Astrocyte (in vitro differentiated cells and primary cell): ENCODE data around the gene WNT3A. TPM values are rescaled to one million over a fixed set of nuclear protein-coding genes. Genes with fewer than 3 reads are reported as not detected.

Source experiments
- DNase-seq: peaks from one replicate; pipeline ENCODE4 v3.0.0-alpha.2; 2010; ENCODE audit warnings: low read depth
- FAIRE-seq: peaks from 2 replicates; lab custom pipeline; 2011; peaks lifted over from hg19 to GRCh38; lab: Jason Lieb, UNC
- H2AFZ ChIP-seq: 2 replicates; pipeline ENCODE4 v1.6.0; 2012; ENCODE audit warnings: low read depth, low read length, inconsistent platforms
- H3K27ac ChIP-seq: 2 replicates; pipeline ENCODE4 v1.5.1; 2011; ENCODE audit warnings: low read depth, low read length, inconsistent platforms
- H3K27me3 ChIP-seq: 2 replicates; pipeline ENCODE4 v1.6.0; 2011; ENCODE audit warnings: low read length, inconsistent platforms; ENCODE audit not compliant: insufficient read depth
- H3K36me3 ChIP-seq: 2 replicates; pipeline ENCODE4 v1.5.1; 2011; ENCODE audit warnings: low read length, inconsistent platforms; ENCODE audit not compliant: insufficient read depth
- H3K4me1 ChIP-seq: 2 replicates; pipeline ENCODE4 v1.5.1; 2011; ENCODE audit warnings: low read length, inconsistent platforms; ENCODE audit not compliant: insufficient read depth
- H3K4me2 ChIP-seq: 2 replicates; pipeline ENCODE4 v1.6.0; 2012; ENCODE audit warnings: low read length, inconsistent platforms
- H3K4me3 ChIP-seq: 2 replicates; pipeline ENCODE4 v1.5.1; 2011; ENCODE audit warnings: low read depth, mild to moderate bottlenecking, low read length, inconsistent platforms; ENCODE audit not compliant: insufficient read depth
- H3K79me2 ChIP-seq: 2 replicates; pipeline ENCODE4 v1.6.0; 2012; ENCODE audit warnings: mild to moderate bottlenecking, low read length, inconsistent platforms; ENCODE audit not compliant: insufficient read depth
- H3K9ac ChIP-seq: 2 replicates; pipeline ENCODE4 v1.6.0; 2012; ENCODE audit warnings: mild to moderate bottlenecking, low read length, inconsistent platforms
- H3K9me3 ChIP-seq: 2 replicates; pipeline ENCODE4 v1.5.1; 2012; ENCODE audit warnings: low read depth, mild to moderate bottlenecking, low read length, inconsistent platforms; ENCODE audit not compliant: insufficient read depth
- H4K20me1 ChIP-seq: 2 replicates; pipeline ENCODE4 v1.6.0; 2012; ENCODE audit warnings: low read length, inconsistent platforms; ENCODE audit not compliant: insufficient read depth
- H3K27ac Mint-ChIP-seq: one replicate; pipeline ENCODE4 v1.8.0; 2021; ENCODE audit warnings: mild to moderate bottlenecking, mixed read lengths; ENCODE audit not compliant: unreplicated experiment
- H3K27me3 Mint-ChIP-seq: one replicate; pipeline ENCODE4 v1.8.0; 2021; ENCODE audit warnings: low read depth, mixed read lengths; ENCODE audit not compliant: unreplicated experiment
- H3K36me3 Mint-ChIP-seq: one replicate; pipeline ENCODE4 v1.8.0; 2021; ENCODE audit warnings: low read depth, mixed read lengths; ENCODE audit not compliant: unreplicated experiment
- H3K4me1 Mint-ChIP-seq: one replicate; pipeline ENCODE4 v1.8.0; 2021; ENCODE audit warnings: low read depth, mixed read lengths; ENCODE audit not compliant: unreplicated experiment
- H3K4me3 Mint-ChIP-seq: one replicate; pipeline ENCODE4 v1.8.0; 2021; ENCODE audit warnings: mild to moderate bottlenecking, moderate library complexity, mixed read lengths; ENCODE audit not compliant: unreplicated experiment
- H3K9me3 Mint-ChIP-seq: one replicate; pipeline ENCODE4 v1.8.0; 2021; ENCODE audit warnings: mild to moderate bottlenecking, mixed read lengths; ENCODE audit not compliant: unreplicated experiment
- EZH2 ChIP-seq: IDR thresholded peaks from 2 replicates; pipeline ENCODE4 v1.6.1; 2012; ENCODE audit warnings: mild to moderate bottlenecking, low read length, inconsistent platforms; ENCODE audit not compliant: insufficient read depth
- total RNA-seq: library from RNA; stranded (reverse); gene quantifications from 2 replicates; pipeline ENCODE4 v1.2.1, GENCODE V29; 2021
- TF ChIP-seq, protein P1 (sequence below): IDR thresholded peaks from 2 replicates; pipeline ENCODE4 v1.5.1; 2011; ENCODE audit warnings: low read depth, mild to moderate bottlenecking, inconsistent platforms, low read length, moderate library complexity; ENCODE audit not compliant: insufficient read depth

WNT3A gene
- total RNA-seq, 1 donor from 2014 or later = not detected

- Histone ChIP-seq H3K4me1 (no peaks in the 10 kb centered on the region), H2AFZ (no peak overlapping the region), H3K79me2 (no peaks in the 10 kb centered on the region), H3K27me3 (peaks cover 14% of the 10 kb centered on the region), H3K27ac (no peak overlapping the region), H3K4me2 (no peak overlapping the region), H3K36me3 (no peaks in the 10 kb centered on the region), H3K4me3 (no peak overlapping the region), H3K9ac (no peak overlapping the region), H3K9me3 (no peaks in the 10 kb centered on the region), H4K20me1 (no peaks in the 10 kb centered on the region)
- TF ChIP-seq, protein P1, sequence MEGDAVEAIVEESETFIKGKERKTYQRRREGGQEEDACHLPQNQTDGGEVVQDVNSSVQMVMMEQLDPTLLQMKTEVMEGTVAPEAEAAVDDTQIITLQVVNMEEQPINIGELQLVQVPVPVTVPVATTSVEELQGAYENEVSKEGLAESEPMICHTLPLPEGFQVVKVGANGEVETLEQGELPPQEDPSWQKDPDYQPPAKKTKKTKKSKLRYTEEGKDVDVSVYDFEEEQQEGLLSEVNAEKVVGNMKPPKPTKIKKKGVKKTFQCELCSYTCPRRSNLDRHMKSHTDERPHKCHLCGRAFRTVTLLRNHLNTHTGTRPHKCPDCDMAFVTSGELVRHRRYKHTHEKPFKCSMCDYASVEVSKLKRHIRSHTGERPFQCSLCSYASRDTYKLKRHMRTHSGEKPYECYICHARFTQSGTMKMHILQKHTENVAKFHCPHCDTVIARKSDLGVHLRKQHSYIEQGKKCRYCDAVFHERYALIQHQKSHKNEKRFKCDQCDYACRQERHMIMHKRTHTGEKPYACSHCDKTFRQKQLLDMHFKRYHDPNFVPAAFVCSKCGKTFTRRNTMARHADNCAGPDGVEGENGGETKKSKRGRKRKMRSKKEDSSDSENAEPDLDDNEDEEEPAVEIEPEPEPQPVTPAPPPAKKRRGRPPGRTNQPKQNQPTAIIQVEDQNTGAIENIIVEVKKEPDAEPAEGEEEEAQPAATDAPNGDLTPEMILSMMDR = no peak
- TF ChIP-seq EZH2 = no peak
- Mint-ChIP-seq H3K27me3 (peaks cover 53% of the 10 kb centered on the region), H3K9me3 (no peaks in the 10 kb centered on the region), H3K36me3 (no peaks in the 10 kb centered on the region), H3K27ac (no peak overlapping the region), H3K4me1 (no peaks in the 10 kb centered on the region), H3K4me3 (no peak overlapping the region)
- FAIRE-seq (no peak), DNase-seq (no peak)
These were observed 35.7 kb downstream of the WNT3A start for GRCh38 chr1:228042508-228042907.

DNA sequence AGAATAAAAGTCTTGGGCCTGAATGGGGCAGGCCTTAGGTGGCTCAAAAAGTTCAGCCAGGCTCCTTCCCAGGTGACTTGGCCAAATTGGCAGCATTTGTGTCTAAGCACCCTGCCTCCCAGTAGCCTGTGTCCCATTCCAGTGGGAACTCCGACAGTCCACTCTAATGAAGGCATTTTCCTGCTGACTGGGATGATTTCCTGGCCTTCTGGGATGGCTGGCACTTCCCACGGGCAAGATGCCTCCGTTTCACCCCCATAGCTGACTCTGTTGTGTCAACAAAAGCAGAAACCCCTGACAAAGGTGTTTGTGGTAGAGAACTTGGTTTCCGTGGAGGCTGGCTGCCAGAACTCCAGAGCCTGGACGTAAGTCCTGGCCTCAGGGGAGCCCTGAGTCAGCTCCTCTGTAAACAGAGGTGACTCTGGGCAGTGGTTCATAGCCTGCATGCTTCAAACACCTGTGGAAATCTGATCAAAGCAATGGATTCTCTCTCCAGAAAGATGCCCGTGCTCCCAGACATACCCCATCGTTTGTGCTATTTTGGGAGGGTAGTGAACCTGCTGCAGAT lies 36.6 kb downstream of the WNT3A start:
- DNase-seq (no peak), FAIRE-seq (no peak)
- no peak overlapping the region for H3K4me3 Mint-ChIP-seq
- H3K9me3 Mint-ChIP-seq = no peaks in the 10 kb centered on the region
- Histone ChIP-seq H3K4me2 (no peak overlapping the region), H3K27ac (no peak overlapping the region), H3K36me3 (no peaks in the 10 kb centered on the region), H2AFZ (no peak overlapping the region), H3K79me2 (no peaks in the 10 kb centered on the region), H3K9me3 (no peaks in the 10 kb centered on the region), H3K4me3 (no peak overlapping the region), H3K27me3 (peaks cover 11% of the 10 kb centered on the region), H3K4me1 (no peaks in the 10 kb centered on the region), H3K9ac (no peak overlapping the region), H4K20me1 (no peaks in the 10 kb centered on the region)
- TF ChIP-seq, protein P1 = no peak
- H3K27me3 Mint-ChIP-seq = peaks cover 58% of the 10 kb centered on the region
- no peak overlapping the region for H3K27ac Mint-ChIP-seq
- H3K4me1 Mint-ChIP-seq = no peaks in the 10 kb centered on the region
- H3K36me3 Mint-ChIP-seq = no peaks in the 10 kb centered on the region

- no peaks in the 10 kb centered on the region for H4K20me1 ChIP-seq
- Mint-ChIP-seq H3K4me1 (no peaks in the 10 kb centered on the region), H3K27me3 (peaks cover 58% of the 10 kb centered on the region), H3K27ac (no peak overlapping the region), H3K36me3 (no peaks in the 10 kb centered on the region), H3K4me3 (no peak overlapping the region), H3K9me3 (no peaks in the 10 kb centered on the region)
- peaks cover 6% of the 10 kb centered on the region for H3K27me3 ChIP-seq
- FAIRE-seq (no peak), DNase-seq (no peak)
- H3K4me2 ChIP-seq = no peak overlapping the region
- no peaks in the 10 kb centered on the region for H3K9me3 ChIP-seq
- no peak overlapping the region for H2AFZ ChIP-seq
- H3K4me1 ChIP-seq = no peaks in the 10 kb centered on the region
- no peak overlapping the region for H3K9ac ChIP-seq
- no peak overlapping the region for H3K4me3 ChIP-seq
- H3K27ac ChIP-seq = no peak overlapping the region
- no peaks in the 10 kb centered on the region for H3K79me2 ChIP-seq
- TF ChIP-seq, protein P1 = no peak
- TF ChIP-seq EZH2 = no peak
- H3K36me3 ChIP-seq = no peaks in the 10 kb centered on the region
These were observed 38.2 kb downstream of the WNT3A start for GRCh38 chr1:228044961-228045360.
